IPS-20b (cell line): Measurements from ENCODE around the gene BCKDHA.
"Not testable (repeated sequence)": the region's sequence is repeated elsewhere in the genome, so short reads cannot be mapped to it uniquely, and the experiment has no call there.

Experiments used
- H3K27ac ChIP-seq: one replicate; pipeline ENCODE4 v1.5.1; 2013; ENCODE audit warnings: low read length
- H3K27me3 ChIP-seq: 2 replicates; pipeline ENCODE4 v1.6.1; 2013; ENCODE audit warnings: mild to moderate bottlenecking, low read length, inconsistent platforms; ENCODE audit not compliant: insufficient read depth
- H3K36me3 ChIP-seq: 2 replicates; pipeline ENCODE4 v1.6.1; 2013; ENCODE audit warnings: low read depth, mild to moderate bottlenecking, inconsistent platforms, low read length, moderate library complexity; ENCODE audit not compliant: insufficient read depth
- H3K4me1 ChIP-seq: 2 replicates; pipeline ENCODE4 v1.6.1; 2013; ENCODE audit warnings: mild to moderate bottlenecking, control low read depth, inconsistent platforms, low read length, moderate library complexity; ENCODE audit not compliant: insufficient read depth
- H3K4me3 ChIP-seq: 2 replicates; pipeline ENCODE4 v1.5.1; 2013; ENCODE audit warnings: mild to moderate bottlenecking, low read length, inconsistent platforms
- H3K9ac ChIP-seq: 2 replicates; pipeline ENCODE4 v1.6.1; 2013; ENCODE audit warnings: low read depth, mild to moderate bottlenecking, inconsistent platforms, low read length, moderate library complexity
- H3K9me3 ChIP-seq: 2 replicates; pipeline ENCODE4 v1.6.1; 2013; ENCODE audit warnings: mild to moderate bottlenecking, low read depth, low read length, inconsistent platforms; ENCODE audit not compliant: insufficient read depth

BCKDHA gene

GRCh38 chr19:41463257-41464256 is 65.9 kb downstream of the BCKDHA start:
- H3K9me3 ChIP-seq, result peaks cover 44% of the 10 kb centered on the region
- H3K4me1 ChIP-seq, H3K36me3 ChIP-seq, H3K27me3 ChIP-seq, H3K4me3 ChIP-seq, H3K27ac ChIP-seq, H3K9ac ChIP-seq: not testable (repeated sequence)
